Peyer's patch (tissue), 4 donors: ENCODE data around the gene CPSF4. TPM values are rescaled to one million over a fixed set of nuclear protein-coding genes. Genes with fewer than 3 reads are reported as not detected.

ENCODE experiments used
- DNase-seq, 3 donors: peaks; one replicate each; pipeline ENCODE4 v3.0.0-alpha.2; 2017 to 2019
- H3K27ac ChIP-seq, 4 donors: fragments of 200-600 bp; sonication (generic); one replicate each; pipeline ENCODE4 v1.5.1; 2016 to 2019
- H3K27me3 ChIP-seq, 2 donors: fragments of 200-600 bp; sonication (generic); one replicate each; pipeline ENCODE4 v1.5.1; 2019
- H3K36me3 ChIP-seq, 3 donors: fragments of 200-600 bp; sonication (generic); one replicate each; pipeline ENCODE4 v1.5.1; 2016 to 2019
- H3K4me1 ChIP-seq, 4 donors: fragments of 200-600 bp; sonication (generic); one replicate each; pipeline ENCODE4 v1.5.1; 2016 to 2019
- H3K4me3 ChIP-seq, 4 donors: fragments of 200-600 bp; sonication (generic); 1 replicate in 3 of 4; 2 replicates in 1 of 4; pipeline ENCODE4 v1.5.1; 2016 to 2019; ENCODE audit warnings: mild to moderate bottlenecking in 1 of 4
- H3K9me3 ChIP-seq, 4 donors: fragments of 200-600 bp; sonication (generic); one replicate each; pipeline ENCODE4 v1.5.1; 2016 to 2019; ENCODE audit warnings: mild to moderate bottlenecking in 1 of 4
- CTCF ChIP-seq, 6 experiments: fragments of 450-650 bp in 4 of 6; fragments of 200-600 bp in 2 of 6; sonication (generic) in 1 of 6; IDR thresholded peaks; one replicate each; pipeline ENCODE4 v1.5.1; 2017 to 2019; ENCODE audit warnings: antibody characterized with exemption in 6 of 6, mild to moderate bottlenecking in 3 of 6, moderate library complexity in 1 of 6
- POLR2A ChIP-seq, 2 donors: fragments of 450-650 bp; IDR thresholded peaks; one replicate each; pipeline ENCODE4 v1.5.1; 2017; ENCODE audit warnings: antibody characterized with exemption in 2 of 2, mild to moderate bottlenecking in 2 of 2, moderate library complexity in 2 of 2
- total RNA-seq, 4 donors: library from RNA; depleted of rRNA; stranded (reverse); fragments of >200 nt; gene quantifications; one replicate each; pipeline ENCODE4 v1.1.0, GENCODE V29; 2016

CPSF4 gene
- total RNA-seq, 4 donors from 2014 or later = 21.4 to 42.2 (median 35.5) TPM

- Histone ChIP-seq H3K36me3 (peaks cover 0 to 95% (median 0%) of the 10 kb centered on the region in 3 donors), H3K4me1 (peaks cover 0 to under 1% (median 0%) of the 10 kb centered on the region in 4 donors), H3K27ac (no peak overlapping the region), H3K9me3 (no peaks in the 10 kb centered on the region), H3K4me3 (no peak overlapping the region), H3K27me3 (no peaks in the 10 kb centered on the region)
- no peak for TF ChIP-seq CTCF (IDR thresholded peaks at IDR 0.05)
- TF ChIP-seq POLR2A (IDR thresholded peaks at IDR 0.05) = no peak
- DNase-seq = no peak
Measured at GRCh38 chr7:99398891-99399445, 39.8 kb upstream of the CPSF4 start.

- Histone ChIP-seq H3K4me1 (peaks cover 0 to 4% (median 0%) of the 10 kb centered on the region in 4 donors), H3K27ac (no peak overlapping the region), H3K9me3 (no peaks in the 10 kb centered on the region), H3K27me3 (no peaks in the 10 kb centered on the region), H3K36me3 (peaks cover 0 to 94% (median 0%) of the 10 kb centered on the region in 3 donors), H3K4me3 (no peak overlapping the region)
- DNase-seq = no peak
- TF ChIP-seq CTCF (IDR thresholded peaks at IDR 0.05) (no peak), POLR2A (IDR thresholded peaks at IDR 0.05) (no peak)
Measured at GRCh38 chr7:99399597-99399996, 39.1 kb upstream of the CPSF4 start.

GRCh38 chr7:99402854-99403253 is 35.9 kb upstream of the CPSF4 start:
- Histone ChIP-seq H3K4me3 (no peak overlapping the region), H3K9me3 (no peaks in the 10 kb centered on the region), H3K4me1 (peaks cover 6 to 23% (median 14%) of the 10 kb centered on the region in 4 donors), H3K27me3 (no peaks in the 10 kb centered on the region), H3K27ac (no peak overlapping the region), H3K36me3 (peaks cover 0 to 63% (median 0%) of the 10 kb centered on the region in 3 donors)
- no peak for TF ChIP-seq CTCF (IDR thresholded peaks at IDR 0.05)
- TF ChIP-seq POLR2A (IDR thresholded peaks at IDR 0.05) = no peak
- DNase-seq = no peak

GRCh38 chr7:99403764-99404163 is 35.0 kb upstream of the CPSF4 start:
- Histone ChIP-seq H3K4me1 (peaks cover 6 to 23% (median 14%) of the 10 kb centered on the region in 4 donors), H3K27ac (no peak overlapping the region), H3K27me3 (no peaks in the 10 kb centered on the region), H3K36me3 (peaks cover 0 to 54% (median 0%) of the 10 kb centered on the region in 3 donors), H3K4me3 (no peak overlapping the region), H3K9me3 (no peaks in the 10 kb centered on the region)
- DNase-seq = no peak
- TF ChIP-seq POLR2A (IDR thresholded peaks at IDR 0.05) (no peak), CTCF (IDR thresholded peaks at IDR 0.05) (no peak)

GRCh38 chr7:99404235-99404976 is 34.3 kb upstream of the CPSF4 start:
- no peaks in the 10 kb centered on the region for H3K9me3 ChIP-seq
- H3K27ac ChIP-seq = no peak overlapping the region
- DNase-seq = no peak
- H3K4me1 ChIP-seq = peaks cover 6 to 23% (median 14%) of the 10 kb centered on the region in 4 donors
- no peak for TF ChIP-seq CTCF (IDR thresholded peaks at IDR 0.05)
- TF ChIP-seq POLR2A (IDR thresholded peaks at IDR 0.05) = no peak
- H3K36me3 ChIP-seq = peaks cover 0 to 48% (median 0%) of the 10 kb centered on the region in 3 donors
- H3K4me3 ChIP-seq = no peak overlapping the region
- H3K27me3 ChIP-seq = no peaks in the 10 kb centered on the region
